ENCODE measurements around the gene CCDC154.

GRCh38 chr16:1450218-1450617, 5.9 kb upstream of the CCDC154 start:
- TF ChIP-seq CTCF (IDR thresholded peaks at IDR 0.05): no peak
- no peak for TF ChIP-seq EZH2 (IDR thresholded peaks at IDR 0.05; ENCODE audit: borderline replicate concordance, insufficient read depth, low read depth, low read length, poor library complexity, severe bottlenecking)
